Right atrium auricular region (tissue), 2 donors: ENCODE data around the gene DCTN5. TPM values are rescaled to one million over a fixed set of nuclear protein-coding genes. Genes with fewer than 3 reads are reported as not detected.

ENCODE experiments used
- DNase-seq: peaks from one replicate; pipeline ENCODE4 v3.0.0-alpha.2; 2019; ENCODE audit warnings: low spot score
- H3K27ac ChIP-seq, 2 donors: fragments of 200-600 bp; sonication (generic); 1 replicate in 1 of 2; 2 replicates in 1 of 2; pipeline ENCODE4 v1.5.1; 2016 to 2019
- H3K27me3 ChIP-seq, 2 donors: fragments of 200-600 bp; sonication (generic); one replicate each; pipeline versions ENCODE4 v1.5.1 to v1.6.0; 2017 to 2019
- H3K36me3 ChIP-seq: fragments of 200-600 bp; sonication (generic); one replicate; pipeline ENCODE4 v1.5.1; 2016
- H3K4me1 ChIP-seq, 2 donors: fragments of 200-600 bp; sonication (generic); one replicate each; pipeline versions ENCODE4 v1.5.1 to v1.6.0; 2017 to 2019
- H3K4me3 ChIP-seq, 2 donors: fragments of 200-600 bp; sonication (generic); 1 replicate in 1 of 2; 2 replicates in 1 of 2; pipeline ENCODE4 v1.5.1; 2017 to 2019; ENCODE audit warnings: mild to moderate bottlenecking in 1 of 2, moderate library complexity in 1 of 2
- H3K9me3 ChIP-seq, 2 donors: fragments of 200-600 bp; sonication (generic); one replicate each; pipeline ENCODE4 v1.5.1; 2019
- total RNA-seq, 2 donors: library from RNA; depleted of rRNA; stranded (reverse); fragments of >200 nt; gene quantifications; one replicate each; pipeline ENCODE4 v1.1.0, GENCODE V29; 2016
- TF ChIP-seq, protein P1 (sequence below), 2 donors: fragments of 200-600 bp; sonication (generic); IDR thresholded peaks; one replicate each; pipeline ENCODE4 v1.5.1; 2019; ENCODE audit warnings: antibody characterized with exemption in 2 of 2

The DCTN5 gene
- total RNA-seq, 2 donors from 2014 or later: 22.3 to 25.7 TPM

DNA sequence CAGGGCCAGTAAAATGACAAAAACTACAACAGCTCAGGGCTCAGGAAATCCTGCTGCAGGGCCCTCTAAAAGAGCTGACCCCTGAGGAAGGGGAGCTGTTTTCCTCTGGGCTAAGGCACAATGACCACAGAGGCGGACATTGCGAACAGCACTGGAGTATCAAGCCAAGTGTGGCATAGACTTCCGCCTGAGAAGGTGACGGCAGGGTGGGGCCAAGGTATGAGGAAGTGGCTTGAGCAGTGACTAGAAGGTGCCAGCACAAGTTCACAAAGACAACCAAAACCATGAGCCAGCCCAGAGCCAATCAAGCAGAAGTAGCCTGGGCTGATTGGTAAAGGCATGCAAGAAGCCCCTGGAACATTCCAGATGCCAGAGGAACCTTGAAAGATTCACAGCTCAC, 57.8 kb downstream of the DCTN5 start:
- peaks cover 0 to 8% of the 10 kb centered on the region in 2 donors for H3K9me3 ChIP-seq
- DNase-seq: no peak
- H3K36me3 ChIP-seq: no peaks in the 10 kb centered on the region
- H3K4me1 ChIP-seq: peaks cover 0 to 6% of the 10 kb centered on the region in 2 donors
- H3K27ac ChIP-seq: no peak overlapping the region
- no peaks in the 10 kb centered on the region for H3K27me3 ChIP-seq
- TF ChIP-seq, protein P1, sequence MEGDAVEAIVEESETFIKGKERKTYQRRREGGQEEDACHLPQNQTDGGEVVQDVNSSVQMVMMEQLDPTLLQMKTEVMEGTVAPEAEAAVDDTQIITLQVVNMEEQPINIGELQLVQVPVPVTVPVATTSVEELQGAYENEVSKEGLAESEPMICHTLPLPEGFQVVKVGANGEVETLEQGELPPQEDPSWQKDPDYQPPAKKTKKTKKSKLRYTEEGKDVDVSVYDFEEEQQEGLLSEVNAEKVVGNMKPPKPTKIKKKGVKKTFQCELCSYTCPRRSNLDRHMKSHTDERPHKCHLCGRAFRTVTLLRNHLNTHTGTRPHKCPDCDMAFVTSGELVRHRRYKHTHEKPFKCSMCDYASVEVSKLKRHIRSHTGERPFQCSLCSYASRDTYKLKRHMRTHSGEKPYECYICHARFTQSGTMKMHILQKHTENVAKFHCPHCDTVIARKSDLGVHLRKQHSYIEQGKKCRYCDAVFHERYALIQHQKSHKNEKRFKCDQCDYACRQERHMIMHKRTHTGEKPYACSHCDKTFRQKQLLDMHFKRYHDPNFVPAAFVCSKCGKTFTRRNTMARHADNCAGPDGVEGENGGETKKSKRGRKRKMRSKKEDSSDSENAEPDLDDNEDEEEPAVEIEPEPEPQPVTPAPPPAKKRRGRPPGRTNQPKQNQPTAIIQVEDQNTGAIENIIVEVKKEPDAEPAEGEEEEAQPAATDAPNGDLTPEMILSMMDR (IDR thresholded peaks at IDR 0.05): no peak
- H3K4me3 ChIP-seq: no peak overlapping the region

DNA sequence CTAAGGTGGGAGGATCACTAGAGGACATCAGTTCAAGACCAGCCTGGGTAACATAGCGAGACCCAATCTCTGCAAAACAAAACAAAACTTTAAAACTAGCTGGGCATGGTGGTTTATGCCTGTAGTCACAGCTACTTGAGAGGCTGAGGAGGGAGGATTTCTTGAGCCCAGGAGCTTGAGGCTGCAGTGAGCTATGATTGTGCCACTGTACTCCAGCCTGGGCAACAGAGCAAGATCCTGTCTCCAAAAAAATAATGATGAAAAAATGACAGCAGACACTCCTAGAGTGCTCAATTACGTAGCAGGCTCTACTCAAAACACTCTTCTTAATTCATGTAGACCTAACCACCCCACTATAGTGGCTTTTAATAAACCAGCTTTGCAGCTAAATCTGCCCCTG, 58.8 kb downstream of the DCTN5 start:
- Histone ChIP-seq H3K27me3 (no peaks in the 10 kb centered on the region), H3K9me3 (peaks cover 0 to 8% of the 10 kb centered on the region in 2 donors), H3K27ac (no peak overlapping the region), H3K36me3 (no peaks in the 10 kb centered on the region), H3K4me3 (no peak overlapping the region), H3K4me1 (peaks cover 0 to under 1% of the 10 kb centered on the region in 2 donors)
- DNase-seq: no peak
- TF ChIP-seq, protein P1 (IDR thresholded peaks at IDR 0.05): no peak

DNA sequence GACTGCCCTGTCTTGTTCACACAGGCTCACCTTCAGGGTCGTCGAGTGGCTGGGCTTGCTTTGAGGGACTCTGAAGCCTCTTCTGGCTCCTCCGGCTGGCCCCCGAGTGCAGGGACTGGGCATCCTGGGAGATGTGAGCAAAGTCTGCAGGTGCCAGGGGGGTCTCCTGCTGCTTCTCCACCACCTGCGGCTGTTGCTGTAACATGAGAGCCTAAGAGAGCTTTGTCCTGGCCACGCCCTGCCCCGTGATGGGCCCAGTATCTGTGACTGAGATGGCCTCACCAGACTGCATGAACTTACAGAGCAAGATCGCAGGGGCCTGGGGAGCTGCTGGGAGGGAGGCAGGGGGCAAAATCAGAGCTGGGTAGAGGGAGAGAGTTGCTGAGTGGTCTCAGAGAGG, 59.2 kb downstream of the DCTN5 start:
- H3K27me3 ChIP-seq: no peaks in the 10 kb centered on the region
- no peak overlapping the region for H3K4me3 ChIP-seq
- H3K4me1 ChIP-seq: no peaks in the 10 kb centered on the region
- H3K36me3 ChIP-seq: no peaks in the 10 kb centered on the region
- H3K9me3 ChIP-seq: peaks cover 0 to 8% of the 10 kb centered on the region in 2 donors
- DNase-seq: no peak
- TF ChIP-seq, protein P1 (IDR thresholded peaks at IDR 0.05): no peak
- H3K27ac ChIP-seq: no peak overlapping the region

DNA sequence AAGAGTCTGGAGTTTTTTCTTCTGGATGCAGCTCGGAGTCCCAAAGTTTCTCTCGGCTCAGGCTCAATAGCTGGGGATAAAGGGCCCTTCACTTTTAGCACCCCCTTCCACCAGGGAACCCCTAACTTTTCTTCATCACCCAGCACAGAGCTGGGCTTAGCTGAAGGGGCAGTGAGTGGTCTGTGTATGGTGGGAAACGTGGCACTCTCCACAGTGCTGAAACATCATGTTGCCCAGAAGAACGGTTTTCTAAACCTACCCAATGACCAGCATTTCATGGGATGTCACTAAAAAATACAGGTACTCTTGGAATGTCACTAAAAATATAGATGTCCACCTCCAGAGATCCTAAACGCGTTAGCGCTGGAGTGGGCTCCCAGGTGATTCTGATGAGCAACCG, 59.8 kb downstream of the DCTN5 start:
- Histone ChIP-seq H3K9me3 (peaks cover 0 to 8% of the 10 kb centered on the region in 2 donors), H3K4me1 (no peaks in the 10 kb centered on the region), H3K27ac (no peak overlapping the region), H3K36me3 (no peaks in the 10 kb centered on the region), H3K27me3 (no peaks in the 10 kb centered on the region), H3K4me3 (no peak overlapping the region)
- TF ChIP-seq, protein P1 (IDR thresholded peaks at IDR 0.05): no peak
- no peak for DNase-seq

DNA sequence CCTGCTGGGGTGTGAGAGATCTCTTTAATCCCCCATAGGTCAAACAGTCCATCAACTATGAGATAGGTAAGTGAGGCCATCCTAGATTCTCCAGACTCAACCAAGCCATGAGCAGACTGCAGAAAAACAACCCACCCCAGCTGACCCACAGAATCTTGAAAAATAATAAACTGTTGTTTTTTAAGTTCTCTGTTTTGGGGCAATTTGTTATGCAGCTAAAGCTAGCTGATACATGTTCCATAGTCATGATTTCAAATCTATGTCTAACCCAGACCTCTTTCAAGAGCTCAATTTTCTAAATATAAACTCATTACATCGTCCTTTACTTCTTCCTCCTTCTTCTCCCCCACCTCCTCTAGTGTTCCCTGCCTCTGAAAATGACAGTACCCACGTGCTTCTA, 61.7 kb downstream of the DCTN5 start:
- H3K36me3 ChIP-seq: no peaks in the 10 kb centered on the region
- TF ChIP-seq, protein P1 (IDR thresholded peaks at IDR 0.05): no peak
- DNase-seq: no peak
- no peak overlapping the region for H3K27ac ChIP-seq
- no peak overlapping the region for H3K4me3 ChIP-seq
- peaks cover 0 to 8% of the 10 kb centered on the region in 2 donors for H3K9me3 ChIP-seq
- no peaks in the 10 kb centered on the region for H3K27me3 ChIP-seq
- no peaks in the 10 kb centered on the region for H3K4me1 ChIP-seq

DNA sequence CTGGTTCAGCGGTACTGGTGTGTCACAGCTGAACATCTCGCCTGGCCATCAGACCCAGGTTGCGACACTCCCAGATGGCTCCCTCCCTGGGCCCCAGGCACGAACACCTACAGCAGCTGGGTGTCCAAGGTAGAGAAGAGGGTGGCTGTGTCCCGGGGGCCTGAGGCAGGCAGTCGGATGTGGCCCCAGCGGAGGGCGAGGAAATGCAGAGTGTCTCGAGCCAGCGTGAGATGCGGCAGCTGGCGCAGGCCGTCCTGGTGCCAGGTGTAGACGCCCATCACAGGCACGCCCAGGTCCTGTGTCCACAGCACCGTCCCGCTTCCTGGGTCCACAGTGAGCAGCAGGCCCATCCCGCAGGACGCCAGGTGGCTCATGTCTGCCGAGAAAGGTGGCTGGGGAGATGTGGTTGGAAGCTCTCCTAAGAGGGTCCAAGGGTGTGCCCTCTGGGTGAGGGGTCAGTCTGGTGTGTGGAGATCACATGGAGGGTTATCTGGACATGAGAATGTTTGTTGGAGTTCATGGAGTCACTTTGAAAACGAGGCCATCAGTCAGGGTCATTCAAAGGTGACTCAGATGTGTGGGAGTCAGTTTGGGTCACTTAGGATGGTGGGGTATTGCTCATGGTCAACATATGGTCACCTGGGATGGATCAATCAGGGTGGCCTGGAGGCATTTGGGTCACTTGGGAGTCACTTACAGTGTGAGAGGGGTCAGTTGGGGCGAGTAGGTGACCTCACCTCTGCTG, 63.7 kb downstream of the DCTN5 start:
- H3K27me3 ChIP-seq: no peaks in the 10 kb centered on the region

More for the DNA sequence above, 63.7 kb downstream of the DCTN5 start:
- H3K27ac ChIP-seq: no peak overlapping the region
- H3K36me3 ChIP-seq: no peaks in the 10 kb centered on the region
- TF ChIP-seq, protein P1 (IDR thresholded peaks at IDR 0.05): no peak
- H3K4me1 ChIP-seq: no peaks in the 10 kb centered on the region
- peaks cover 0 to 22% of the 10 kb centered on the region in 2 donors for H3K9me3 ChIP-seq
- no peak overlapping the region for H3K4me3 ChIP-seq
- no peak for DNase-seq
